Left lung (tissue), 14 donors: ENCODE measurements around the gene GABRG2. TPM values are rescaled to one million over a fixed set of nuclear protein-coding genes. Genes with fewer than 3 reads are reported as not detected.

Experiments used
- ATAC-seq: fragments of 200-7000 bp; cut with Tn5 transposase; one replicate; pipeline ENCODE4 v1.9.1; 2020; ENCODE audit warnings: moderate library complexity
- DNase-seq, 4 donors: peaks; one replicate each; pipeline ENCODE4 v3.0.0-alpha.2; 2013 to 2020
- H3K27ac ChIP-seq, 2 donors: fragments of 200-600 bp; sonication (generic) in 1 of 2; one replicate each; pipeline versions ENCODE4 v1.5.0 to v1.8.0; 2020 to 2021
- H3K27me3 ChIP-seq, 2 donors: fragments of 200-600 bp; sonication (generic) in 1 of 2; one replicate each; pipeline versions ENCODE4 v1.5.0 to v1.8.0; 2020 to 2021
- H3K36me3 ChIP-seq, 2 donors: fragments of 200-600 bp; sonication (generic) in 1 of 2; one replicate each; pipeline versions ENCODE4 v1.5.0 to v1.8.0; 2020 to 2021
- H3K4me1 ChIP-seq, 2 donors: fragments of 200-600 bp; one replicate each; pipeline ENCODE4 v1.8.0; 2021
- H3K4me3 ChIP-seq, 2 donors: fragments of 200-600 bp; sonication (generic) in 1 of 2; one replicate each; pipeline versions ENCODE4 v1.5.0 to v1.8.0; 2020 to 2021; ENCODE audit warnings: mild to moderate bottlenecking in 1 of 2
- H3K9me3 ChIP-seq, 2 donors: fragments of 200-600 bp; sonication (generic) in 1 of 2; one replicate each; pipeline versions ENCODE4 v1.5.0 to v1.8.0; 2020 to 2021
- CTCF ChIP-seq, 2 donors: fragments of 200-600 bp; sonication (generic) in 1 of 2; IDR thresholded peaks; one replicate each; pipeline versions ENCODE4 v1.5.0 to v1.8.0; 2021; ENCODE audit warnings: antibody characterized with exemption in 2 of 2
- intact Hi-C, 2 donors: fragments of 100-400 bp; cut with DNase I; formaldehyde crosslinking; loops; one replicate each; pipeline versions ENCODE4 v1.11.2 to v1.14.2; 2022
- long read RNA-seq, 12 donors: library from polyadenylated mRNA in 2 of 12; unstranded in 2 of 12; transcript quantifications; one replicate each; pipeline ENCODE4 v2.0.0 and lab custom pipeline, GENCODE V29; 2019 to 2026
- polyA plus RNA-seq, 6 donors: library from polyadenylated mRNA; unstranded; fragments of 120-200 nt; gene quantifications; one replicate each; pipeline ENCODE4 v1.2.1, GENCODE V29; 2013; ENCODE audit not compliant: insufficient read length in 6 of 6
- total RNA-seq, 2 donors: library from RNA; stranded (reverse); fragmentation: NEBNext Ultra II Directional; extraction: Animal tissue kit (Norgen Biotek cat#: 25700); gene quantifications; one replicate each; pipeline ENCODE4 v1.2.1, GENCODE V29; 2021
- donor health status: DM: no; HTN: yes; CAD: no.
- donor health status: DM: no; HTN: no; CAD: no.

The GABRG2 gene
- total RNA-seq: under 1 TPM in 1 of 2 donors, not detected in 1; 0.76 TPM
- polyA plus RNA-seq: under 1 TPM; 0.07 to 0.24 (median 0.16) TPM
- long read RNA-seq, donor 1: 0 reads
- long read RNA-seq, donor 2: 0 reads
- long read RNA-seq, donor 3: 0 reads
- long read RNA-seq, donor 4: 0 reads
- long read RNA-seq, donor 5: 0 reads
- long read RNA-seq, donor 6: 0 reads
- long read RNA-seq, donor 7: 0 reads
- long read RNA-seq, donor 8: 0 reads
- long read RNA-seq, donor 9: 0 reads
- long read RNA-seq, donor 10: 0 reads
- long read RNA-seq, donor 11, full-length matches to known transcripts: 21 of 27 reads
- long read RNA-seq, donor 11, partial matches to known transcripts: 6 of 27 reads
- long read RNA-seq, donor 11, other reads (novel, unspliced or antisense): 0 of 27 reads
- long read RNA-seq, donor 12: 0 reads

GRCh38 chr5:162067655-162068411 is at the start of gene GABRG2:
GABRG2 (plus strand) TSS chr5:162067773; CDS start chr5:162068000, 227 bp downstream.
- no peak within 1 kb of the TSS for H3K27ac ChIP-seq
- no peaks in the 10 kb centered on the region for H3K4me1 ChIP-seq
- no peak for ATAC-seq
- no peak within 1 kb of the TSS for H3K4me3 ChIP-seq
- H3K9me3 ChIP-seq: no peaks in the 10 kb centered on the region
- H3K36me3 ChIP-seq: no peaks in the 10 kb centered on the region
- intact Hi-C loops: no loop called here
- no peak for TF ChIP-seq CTCF (IDR thresholded peaks at IDR 0.05)
- H3K27me3 ChIP-seq: peaks cover 0 to 15% of the 10 kb centered on the region in 2 donors
- no peak for DNase-seq

GRCh38 chr5:162025312-162025711 is 42.3 kb upstream of the GABRG2 start:
- Histone ChIP-seq H3K4me1 (no peaks in the 10 kb centered on the region), H3K4me3 (no peak overlapping the region), H3K36me3 (no peaks in the 10 kb centered on the region), H3K27me3 (no peaks in the 10 kb centered on the region), H3K27ac (no peak overlapping the region), H3K9me3 (no peaks in the 10 kb centered on the region)
- intact Hi-C loops: no loop called here
- DNase-seq: no peak
- ATAC-seq: no peak
- TF ChIP-seq CTCF (IDR thresholded peaks at IDR 0.05): no peak

DNA sequence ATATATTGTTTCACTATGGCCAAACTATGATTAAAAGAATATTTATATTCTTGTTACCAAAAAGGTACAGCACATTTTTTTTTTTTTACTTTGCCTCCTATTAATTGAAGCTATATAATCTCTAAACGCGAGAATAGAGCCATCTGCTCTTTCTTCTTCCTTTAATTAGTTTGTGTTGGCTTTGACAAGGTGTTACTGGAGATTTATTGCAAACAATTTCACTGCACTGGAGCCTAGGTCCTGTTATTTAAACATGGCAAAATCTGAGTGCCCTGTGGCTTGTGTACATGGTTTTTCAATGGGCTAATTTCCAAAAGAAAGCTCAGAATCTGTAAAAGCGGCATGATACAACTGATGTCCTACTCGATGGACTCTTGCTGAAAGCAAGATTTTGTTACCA is 40.8 kb upstream of the GABRG2 start:
- no peak for TF ChIP-seq CTCF (IDR thresholded peaks at IDR 0.05)
- Histone ChIP-seq H3K4me3 (no peak overlapping the region), H3K36me3 (no peaks in the 10 kb centered on the region), H3K27ac (no peak overlapping the region), H3K27me3 (no peaks in the 10 kb centered on the region), H3K4me1 (no peaks in the 10 kb centered on the region), H3K9me3 (no peaks in the 10 kb centered on the region)
- intact Hi-C loops: no loop called here
- ATAC-seq (no peak), DNase-seq (no peak)

- H3K4me1 ChIP-seq: no peaks in the 10 kb centered on the region
- no peaks in the 10 kb centered on the region for H3K9me3 ChIP-seq
- H3K36me3 ChIP-seq: no peaks in the 10 kb centered on the region
- H3K4me3 ChIP-seq: no peak overlapping the region
- no peak for ATAC-seq
- intact Hi-C loops: no loop called here
- H3K27ac ChIP-seq: no peak overlapping the region
- no peaks in the 10 kb centered on the region for H3K27me3 ChIP-seq
- TF ChIP-seq CTCF (IDR thresholded peaks at IDR 0.05): no peak
- DNase-seq: no peak
Measured at GRCh38 chr5:162037431-162037830, 30.1 kb upstream of the GABRG2 start.

DNA sequence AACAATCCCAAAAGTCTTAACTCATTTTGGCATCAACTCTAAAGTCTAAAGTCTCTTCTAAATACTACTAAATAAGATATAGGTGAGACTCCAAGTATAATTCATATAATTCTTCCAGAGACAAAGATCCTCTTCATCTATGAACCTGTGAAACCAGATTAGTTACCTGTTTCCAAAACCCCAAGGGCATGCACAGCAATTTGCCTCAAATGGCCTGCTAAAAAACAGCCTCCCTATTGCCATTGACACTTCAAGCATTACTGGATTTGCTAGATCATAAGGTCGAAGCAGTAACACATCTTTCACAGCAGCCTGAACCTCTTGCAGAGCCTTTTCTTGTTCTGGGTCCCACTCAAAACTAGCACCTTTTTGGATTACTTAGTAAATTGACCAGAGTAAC is 20.3 kb upstream of the GABRG2 start:
- Histone ChIP-seq H3K36me3 (no peaks in the 10 kb centered on the region), H3K9me3 (no peaks in the 10 kb centered on the region), H3K4me1 (no peaks in the 10 kb centered on the region), H3K27me3 (no peaks in the 10 kb centered on the region), H3K4me3 (no peak overlapping the region), H3K27ac (no peak overlapping the region)
- no peak for TF ChIP-seq CTCF (IDR thresholded peaks at IDR 0.05)
- intact Hi-C loops: no loop called here
- ATAC-seq (no peak), DNase-seq (no peak)
